ENCODE measurements around the gene BDNF.

The BDNF gene

DNA sequence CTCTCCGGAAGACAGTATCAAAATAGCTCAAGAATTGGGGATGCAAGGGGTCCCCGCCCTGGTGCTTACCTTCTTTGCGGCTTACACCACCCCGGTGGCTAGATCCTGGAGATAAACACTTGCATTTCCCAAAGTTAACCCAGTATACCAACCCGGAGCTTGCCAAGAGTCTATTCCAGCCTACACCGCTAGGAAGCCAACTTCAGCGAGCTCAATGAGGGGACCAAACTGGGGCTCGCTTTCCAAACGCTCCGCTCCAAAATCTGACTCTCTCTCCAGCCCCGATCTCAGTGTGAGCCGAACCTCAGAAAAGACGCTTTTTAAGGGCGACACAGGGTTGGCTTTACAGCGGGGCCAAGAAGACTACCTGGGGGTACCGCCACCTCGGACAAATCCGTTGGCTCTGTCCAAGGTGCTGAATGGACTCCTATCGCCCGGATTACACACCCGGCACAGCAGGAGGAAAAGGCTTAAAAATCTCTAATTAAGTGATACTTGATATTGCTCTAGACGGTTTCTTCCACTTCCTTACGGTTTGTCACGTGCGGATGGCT is 20.1 kb upstream of the BDNF start:
- Histone ChIP-seq H3K9me3 (ENCODE audit: control insufficient read depth, low read length) (no peaks in the 10 kb centered on the region), H3K4me3 (ENCODE audit: insufficient read depth, low read depth, low read length, poor library complexity, severe bottlenecking) (no peak overlapping the region), H3K27me3 (replicated peaks; ENCODE audit: control insufficient read depth, insufficient read depth, low read length, poor library complexity, severe bottlenecking) (peaks cover 23% of the 10 kb centered on the region), H3K36me3 (ENCODE audit: control insufficient read depth, insufficient read depth, low read length) (no peaks in the 10 kb centered on the region), H3K4me1 (ENCODE audit: control insufficient read depth, insufficient read depth, low read length, poor library complexity, severe bottlenecking) (no peaks in the 10 kb centered on the region), H3K27ac (ENCODE audit: insufficient read depth, low read length, poor library complexity, severe bottlenecking) (no peak overlapping the region)
- DNase-seq = no peak

DNA sequence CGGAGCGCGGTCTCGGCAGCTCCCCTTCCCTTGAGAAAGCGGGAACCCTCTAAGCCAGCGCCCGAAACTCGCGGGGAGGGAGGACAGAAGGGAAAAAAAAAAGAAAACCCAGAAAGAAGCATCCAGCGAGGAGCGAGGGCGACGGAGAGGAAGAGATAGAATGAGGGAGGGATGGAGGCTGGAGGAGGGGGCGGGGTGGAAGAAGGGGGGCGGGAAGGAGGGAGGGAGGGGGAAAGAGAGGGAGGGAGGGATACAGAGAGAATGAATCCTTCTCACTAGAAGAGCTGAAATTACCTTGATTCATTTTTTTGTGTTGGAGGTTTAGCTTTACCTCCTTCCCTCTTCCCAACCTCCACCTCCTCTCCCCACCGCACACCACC is 19.3 kb upstream of the BDNF start:
- H3K4me1 ChIP-seq (ENCODE audit: control insufficient read depth, insufficient read depth, low read length, poor library complexity, severe bottlenecking) = no peaks in the 10 kb centered on the region
- no peak for DNase-seq
- H3K9me3 ChIP-seq (ENCODE audit: control insufficient read depth, low read length) = no peaks in the 10 kb centered on the region
- no peak overlapping the region for H3K27ac ChIP-seq (ENCODE audit: insufficient read depth, low read length, poor library complexity, severe bottlenecking)
- peaks cover 23% of the 10 kb centered on the region for H3K27me3 ChIP-seq (replicated peaks; ENCODE audit: control insufficient read depth, insufficient read depth, low read length, poor library complexity, severe bottlenecking)
- no peaks in the 10 kb centered on the region for H3K36me3 ChIP-seq (ENCODE audit: control insufficient read depth, insufficient read depth, low read length)
- no peak overlapping the region for H3K4me3 ChIP-seq (ENCODE audit: insufficient read depth, low read depth, low read length, poor library complexity, severe bottlenecking)

DNA sequence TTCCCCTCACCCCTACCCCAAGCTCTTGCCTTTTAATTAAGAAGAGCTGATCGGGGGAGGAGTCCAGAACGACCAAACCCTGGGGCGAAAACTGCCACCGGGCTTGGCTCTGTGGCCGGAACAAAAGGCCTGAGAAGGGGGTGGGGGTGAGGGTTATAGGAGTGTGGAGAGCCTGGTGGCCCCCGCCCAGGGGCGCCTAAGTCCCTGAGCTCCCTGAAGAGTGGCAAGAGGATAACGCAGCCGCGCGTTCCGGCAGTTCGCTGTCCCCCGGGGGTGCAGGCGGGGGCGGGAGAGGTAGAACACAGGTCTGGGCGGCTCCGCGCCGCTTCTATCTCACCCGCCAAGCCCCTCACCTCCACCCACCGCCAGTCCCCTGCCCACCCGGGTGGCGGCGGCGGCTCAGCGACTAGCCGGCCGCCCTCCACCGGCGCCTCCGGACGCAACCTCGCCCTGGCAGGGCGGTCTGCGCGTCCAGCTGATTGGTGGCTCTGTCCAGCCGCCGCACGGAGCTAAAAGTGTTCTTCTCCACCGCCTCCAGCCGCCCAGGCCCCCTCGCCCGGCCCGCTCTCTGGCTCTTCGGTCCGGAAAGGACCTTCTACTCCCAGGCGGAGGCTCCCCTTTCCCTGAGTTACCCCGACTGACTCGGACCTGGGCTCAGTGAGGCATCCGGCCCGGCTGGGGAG is 18.7 kb upstream of the BDNF start:
- DNase-seq = no peak
- Histone ChIP-seq H3K27me3 (replicated peaks; ENCODE audit: control insufficient read depth, insufficient read depth, low read length, poor library complexity, severe bottlenecking) (peaks cover 23% of the 10 kb centered on the region), H3K36me3 (ENCODE audit: control insufficient read depth, insufficient read depth, low read length) (no peaks in the 10 kb centered on the region), H3K27ac (ENCODE audit: insufficient read depth, low read length, poor library complexity, severe bottlenecking) (no peak overlapping the region), H3K4me1 (ENCODE audit: control insufficient read depth, insufficient read depth, low read length, poor library complexity, severe bottlenecking) (no peaks in the 10 kb centered on the region), H3K9me3 (ENCODE audit: control insufficient read depth, low read length) (no peaks in the 10 kb centered on the region), H3K4me3 (ENCODE audit: insufficient read depth, low read depth, low read length, poor library complexity, severe bottlenecking) (no peak overlapping the region)

DNA sequence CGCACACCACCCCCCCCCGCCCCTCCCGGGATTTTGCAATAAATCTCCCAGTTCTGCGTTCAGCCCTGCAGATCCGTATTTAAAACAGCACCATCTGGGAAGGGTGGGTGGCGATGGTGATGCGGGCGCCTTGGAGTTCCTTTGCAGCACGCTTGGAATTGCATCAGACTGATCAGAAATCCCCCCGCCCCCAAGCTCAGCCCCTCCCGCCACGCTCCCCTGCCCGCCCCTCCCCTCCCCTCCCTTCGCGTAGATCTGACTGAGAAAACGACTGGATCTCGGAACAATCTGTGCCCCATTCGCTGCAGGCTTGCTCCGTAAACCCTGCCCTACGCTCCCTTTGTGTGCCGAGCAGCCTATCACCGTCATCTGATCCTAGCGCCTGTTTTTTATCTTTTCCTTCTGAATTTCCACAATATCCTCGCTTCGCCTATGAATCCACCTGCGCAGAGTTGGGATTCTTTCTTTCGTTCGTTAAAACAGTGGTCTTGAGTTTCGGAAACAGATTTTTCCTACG is 18.1 kb upstream of the BDNF start:
- no peaks in the 10 kb centered on the region for H3K36me3 ChIP-seq (ENCODE audit: control insufficient read depth, insufficient read depth, low read length)
- no peak overlapping the region for H3K27ac ChIP-seq (ENCODE audit: insufficient read depth, low read length, poor library complexity, severe bottlenecking)
- DNase-seq = no peak
- H3K9me3 ChIP-seq (ENCODE audit: control insufficient read depth, low read length) = no peaks in the 10 kb centered on the region
- peaks cover 23% of the 10 kb centered on the region for H3K27me3 ChIP-seq (replicated peaks; ENCODE audit: control insufficient read depth, insufficient read depth, low read length, poor library complexity, severe bottlenecking)
- no peak overlapping the region for H3K4me3 ChIP-seq (ENCODE audit: insufficient read depth, low read depth, low read length, poor library complexity, severe bottlenecking)
- H3K4me1 ChIP-seq (ENCODE audit: control insufficient read depth, insufficient read depth, low read length, poor library complexity, severe bottlenecking) = no peaks in the 10 kb centered on the region

DNA sequence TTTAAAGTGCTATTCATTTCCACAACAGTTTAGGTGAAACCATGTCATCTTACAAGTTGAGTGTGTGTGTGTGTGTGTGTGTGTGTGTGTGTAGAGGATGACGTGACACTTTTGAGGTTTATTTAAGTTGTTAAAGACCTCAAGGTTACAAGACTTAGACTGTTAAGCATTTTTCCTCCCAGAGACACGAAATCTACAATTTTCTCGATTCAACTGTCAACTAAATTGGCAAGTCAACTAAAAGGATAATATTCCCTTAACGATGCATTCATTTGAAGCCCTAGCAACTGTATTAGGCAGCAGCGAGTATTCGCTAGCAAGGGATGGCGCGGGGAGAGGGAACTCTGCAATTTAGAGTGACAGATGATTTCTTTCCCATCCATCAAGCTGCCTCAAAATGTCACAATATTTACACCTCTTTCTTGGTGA is 17.6 kb upstream of the BDNF start:
- no peak for DNase-seq
- H3K27ac ChIP-seq (ENCODE audit: insufficient read depth, low read length, poor library complexity, severe bottlenecking) = no peak overlapping the region
- H3K4me1 ChIP-seq (ENCODE audit: control insufficient read depth, insufficient read depth, low read length, poor library complexity, severe bottlenecking) = no peaks in the 10 kb centered on the region
- H3K27me3 ChIP-seq (replicated peaks; ENCODE audit: control insufficient read depth, insufficient read depth, low read length, poor library complexity, severe bottlenecking) = peaks cover 23% of the 10 kb centered on the region
- no peaks in the 10 kb centered on the region for H3K9me3 ChIP-seq (ENCODE audit: control insufficient read depth, low read length)
- H3K4me3 ChIP-seq (ENCODE audit: insufficient read depth, low read depth, low read length, poor library complexity, severe bottlenecking) = no peak overlapping the region
- H3K36me3 ChIP-seq (ENCODE audit: control insufficient read depth, insufficient read depth, low read length) = no peaks in the 10 kb centered on the region

DNA sequence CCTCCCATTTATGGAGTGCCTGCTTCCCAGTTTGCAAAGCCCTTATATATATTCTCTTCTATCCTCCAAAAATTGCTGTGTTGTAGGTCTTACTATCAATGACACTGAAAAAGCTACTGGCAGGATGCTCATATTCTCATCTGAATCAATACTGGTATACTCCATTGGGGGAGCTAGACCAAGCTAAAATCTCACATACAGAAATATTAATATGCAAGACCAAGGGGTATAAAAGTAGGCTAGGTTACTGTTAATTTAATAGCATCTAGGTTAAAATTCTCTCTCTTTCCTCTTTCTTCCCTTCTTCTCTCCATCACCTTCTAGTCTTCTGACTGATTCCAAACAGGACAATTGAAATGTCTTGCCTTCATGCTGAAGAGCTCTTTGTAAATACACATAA is 17.1 kb upstream of the BDNF start:
- H3K27me3 ChIP-seq (replicated peaks; ENCODE audit: control insufficient read depth, insufficient read depth, low read length, poor library complexity, severe bottlenecking) = peaks cover 23% of the 10 kb centered on the region
- no peaks in the 10 kb centered on the region for H3K4me1 ChIP-seq (ENCODE audit: control insufficient read depth, insufficient read depth, low read length, poor library complexity, severe bottlenecking)
- H3K9me3 ChIP-seq (ENCODE audit: control insufficient read depth, low read length) = no peaks in the 10 kb centered on the region
- DNase-seq = no peak
- H3K4me3 ChIP-seq (ENCODE audit: insufficient read depth, low read depth, low read length, poor library complexity, severe bottlenecking) = no peak overlapping the region
- no peak overlapping the region for H3K27ac ChIP-seq (ENCODE audit: insufficient read depth, low read length, poor library complexity, severe bottlenecking)
- no peaks in the 10 kb centered on the region for H3K36me3 ChIP-seq (ENCODE audit: control insufficient read depth, insufficient read depth, low read length)

DNA sequence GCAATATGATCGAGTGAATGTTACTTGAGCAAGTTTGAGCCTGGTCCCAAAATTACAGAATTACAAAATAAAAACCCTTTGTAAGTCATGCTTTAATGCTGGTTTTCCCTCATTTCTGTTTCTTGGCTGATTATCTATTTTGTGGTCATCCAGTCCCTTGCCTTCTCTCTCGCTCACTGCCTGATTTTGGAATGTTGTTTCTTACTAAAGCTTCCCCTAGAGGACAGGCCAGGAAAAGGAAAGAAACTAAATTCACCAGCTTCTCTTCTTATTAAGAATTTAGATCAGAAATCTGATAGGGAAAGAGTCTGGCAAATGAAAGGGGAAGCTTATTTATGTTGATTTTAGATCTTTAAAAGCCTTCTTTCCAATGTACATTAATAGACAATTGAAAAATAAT is 16.6 kb upstream of the BDNF start:
- H3K27me3 ChIP-seq (replicated peaks; ENCODE audit: control insufficient read depth, insufficient read depth, low read length, poor library complexity, severe bottlenecking) = peaks cover 23% of the 10 kb centered on the region
- H3K9me3 ChIP-seq (ENCODE audit: control insufficient read depth, low read length) = no peaks in the 10 kb centered on the region
- no peak overlapping the region for H3K27ac ChIP-seq (ENCODE audit: insufficient read depth, low read length, poor library complexity, severe bottlenecking)
- no peak for DNase-seq
- H3K4me1 ChIP-seq (ENCODE audit: control insufficient read depth, insufficient read depth, low read length, poor library complexity, severe bottlenecking) = no peaks in the 10 kb centered on the region
- no peak overlapping the region for H3K4me3 ChIP-seq (ENCODE audit: insufficient read depth, low read depth, low read length, poor library complexity, severe bottlenecking)
- H3K36me3 ChIP-seq (ENCODE audit: control insufficient read depth, insufficient read depth, low read length) = no peaks in the 10 kb centered on the region

DNA sequence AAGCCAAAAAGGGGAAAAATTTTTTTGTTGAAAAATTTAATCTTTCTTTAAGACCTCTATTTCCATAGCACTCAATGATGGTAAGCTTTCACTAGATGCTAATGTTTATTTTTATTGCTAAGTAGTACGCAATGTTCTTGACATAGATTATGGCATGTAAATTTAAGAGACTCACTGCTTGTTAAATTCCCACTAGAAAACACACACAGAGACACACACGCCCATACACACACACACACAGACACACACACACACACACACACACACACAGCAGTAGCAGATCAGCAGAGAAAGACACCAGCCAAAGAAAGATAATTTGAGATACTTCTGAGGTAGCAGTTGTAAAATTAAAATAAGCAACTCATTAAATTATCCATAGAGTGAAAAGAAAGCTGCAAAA is 16.0 kb upstream of the BDNF start:
- Histone ChIP-seq H3K27ac (ENCODE audit: insufficient read depth, low read length, poor library complexity, severe bottlenecking) (no peak overlapping the region), H3K9me3 (ENCODE audit: control insufficient read depth, low read length) (no peaks in the 10 kb centered on the region), H3K36me3 (ENCODE audit: control insufficient read depth, insufficient read depth, low read length) (no peaks in the 10 kb centered on the region), H3K4me3 (ENCODE audit: insufficient read depth, low read depth, low read length, poor library complexity, severe bottlenecking) (no peak overlapping the region), H3K4me1 (ENCODE audit: control insufficient read depth, insufficient read depth, low read length, poor library complexity, severe bottlenecking) (no peaks in the 10 kb centered on the region), H3K27me3 (replicated peaks; ENCODE audit: control insufficient read depth, insufficient read depth, low read length, poor library complexity, severe bottlenecking) (peaks cover 21% of the 10 kb centered on the region)
- no peak for DNase-seq

DNA sequence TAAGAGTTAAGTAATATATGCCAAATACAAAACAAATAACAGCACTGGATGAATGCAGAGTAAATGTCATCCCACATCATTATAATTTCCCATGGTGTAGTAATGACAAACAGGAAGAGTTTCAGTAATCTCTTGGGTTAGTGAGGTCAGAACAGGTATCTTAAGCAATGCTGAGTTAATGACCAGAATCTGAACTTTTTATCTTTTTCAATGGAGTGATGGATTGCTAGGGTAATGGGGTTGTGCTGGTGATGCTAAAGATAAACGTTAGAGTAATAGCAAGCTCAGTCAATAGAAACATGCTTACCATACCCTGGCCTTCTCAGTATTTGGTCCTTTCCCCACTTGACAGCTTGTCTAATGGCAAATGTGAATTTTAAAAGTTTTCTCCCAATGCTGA is 11.5 kb upstream of the BDNF start:
- H3K36me3 ChIP-seq (ENCODE audit: control insufficient read depth, insufficient read depth, low read length) = no peaks in the 10 kb centered on the region
- H3K27ac ChIP-seq (ENCODE audit: insufficient read depth, low read length, poor library complexity, severe bottlenecking) = no peak overlapping the region
- no peaks in the 10 kb centered on the region for H3K4me1 ChIP-seq (ENCODE audit: control insufficient read depth, insufficient read depth, low read length, poor library complexity, severe bottlenecking)
- no peak for DNase-seq
- no peaks in the 10 kb centered on the region for H3K9me3 ChIP-seq (ENCODE audit: control insufficient read depth, low read length)
- H3K4me3 ChIP-seq (ENCODE audit: insufficient read depth, low read depth, low read length, poor library complexity, severe bottlenecking) = no peak overlapping the region
- no peaks in the 10 kb centered on the region for H3K27me3 ChIP-seq (replicated peaks; ENCODE audit: control insufficient read depth, insufficient read depth, low read length, poor library complexity, severe bottlenecking)

DNA sequence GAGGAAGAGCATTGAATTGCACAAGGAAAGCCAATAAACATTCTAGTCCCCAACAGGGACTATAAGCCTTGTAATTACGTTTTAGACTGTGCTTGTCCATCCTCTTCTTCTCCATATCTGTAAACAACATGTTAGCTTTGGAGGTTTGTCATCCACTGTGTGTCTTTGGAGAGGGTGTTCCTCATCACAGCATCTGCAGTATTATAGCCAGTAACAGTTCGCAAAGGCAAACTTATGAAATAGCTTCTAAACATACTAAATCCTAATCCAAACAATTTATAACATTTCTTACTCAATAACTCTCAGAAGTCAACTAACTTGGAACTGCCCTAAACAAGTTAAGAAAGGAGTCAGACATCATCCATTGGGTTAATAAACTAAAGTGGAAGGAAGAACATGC is 10.3 kb upstream of the BDNF start:
- Histone ChIP-seq H3K36me3 (ENCODE audit: control insufficient read depth, insufficient read depth, low read length) (no peaks in the 10 kb centered on the region), H3K9me3 (ENCODE audit: control insufficient read depth, low read length) (no peaks in the 10 kb centered on the region), H3K4me3 (ENCODE audit: insufficient read depth, low read depth, low read length, poor library complexity, severe bottlenecking) (no peak overlapping the region), H3K4me1 (ENCODE audit: control insufficient read depth, insufficient read depth, low read length, poor library complexity, severe bottlenecking) (no peaks in the 10 kb centered on the region), H3K27ac (ENCODE audit: insufficient read depth, low read length, poor library complexity, severe bottlenecking) (no peak overlapping the region), H3K27me3 (replicated peaks; ENCODE audit: control insufficient read depth, insufficient read depth, low read length, poor library complexity, severe bottlenecking) (no peaks in the 10 kb centered on the region)
- DNase-seq = no peak

All from effector memory CD4-positive, alpha-beta T cell (primary cell).